Type B pancreatic cell (in vitro differentiated cells): ENCODE data around the gene AANAT. TPM values are rescaled to one million over a fixed set of nuclear protein-coding genes. Genes with fewer than 3 reads are reported as not detected.

Experiments used
- DNase-seq: peaks from one replicate; pipeline ENCODE4 v3.0.0; 2021; ENCODE audit warnings: mixed read lengths; ENCODE audit not compliant: unreplicated experiment; ENCODE audit errors: extremely low spot score
- H3K27ac Mint-ChIP-seq: 2 replicates; pipeline ENCODE4 v1.8.0; 2021; ENCODE audit warnings: mild to moderate bottlenecking, mixed read lengths
- H3K27me3 Mint-ChIP-seq: 2 replicates; pipeline ENCODE4 v1.8.0; 2021; ENCODE audit warnings: mixed read lengths
- H3K36me3 Mint-ChIP-seq: 2 replicates; pipeline ENCODE4 v1.8.0; 2021; ENCODE audit warnings: mixed read lengths
- H3K4me1 Mint-ChIP-seq: one replicate; pipeline ENCODE4 v1.8.0; 2021; ENCODE audit warnings: mixed read lengths; ENCODE audit not compliant: unreplicated experiment
- H3K4me3 Mint-ChIP-seq: 2 replicates; pipeline ENCODE4 v1.8.0; 2021; ENCODE audit warnings: mild to moderate bottlenecking, mixed read lengths
- H3K9me3 Mint-ChIP-seq: 2 replicates; pipeline ENCODE4 v1.8.0; 2021; ENCODE audit warnings: mixed read lengths
- total RNA-seq: library from RNA; stranded (reverse); gene quantifications from 2 replicates; pipeline ENCODE4 v1.2.1, GENCODE V29; 2021; ENCODE audit warnings: low replicate concordance
- TF ChIP-seq, protein P1 (sequence below): fragments of 200-600 bp; sonication (generic); conservative IDR thresholded peaks from 2 replicates; pipeline ENCODE4 v1.5.0; 2021; ENCODE audit warnings: antibody characterized with exemption, mild to moderate bottlenecking

Gene AANAT
- total RNA-seq, 1 donor from 2014 or later, result not detected

DNA sequence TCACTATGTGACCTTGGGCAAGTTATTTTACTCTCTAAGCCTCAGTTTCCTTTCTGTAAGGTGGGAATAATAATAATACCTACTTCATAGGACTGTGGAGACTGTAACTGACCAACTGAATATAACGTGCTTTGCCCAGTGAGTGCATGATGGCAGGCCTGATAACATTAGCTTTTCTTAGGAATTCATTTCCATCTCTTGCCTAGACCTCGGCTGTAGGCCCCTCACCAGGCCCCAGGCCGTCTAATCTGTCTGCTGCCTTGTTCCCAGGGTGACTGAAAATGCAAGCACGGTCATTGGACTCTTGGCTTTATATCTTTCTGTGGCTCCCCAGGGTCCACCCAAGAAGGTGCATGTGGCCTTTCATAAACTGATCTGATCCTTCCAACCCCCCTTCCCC, 7.7 kb upstream of the AANAT start:
- no peaks in the 10 kb centered on the region for H3K27me3 Mint-ChIP-seq
- no peaks in the 10 kb centered on the region for H3K36me3 Mint-ChIP-seq
- TF ChIP-seq, protein P1, sequence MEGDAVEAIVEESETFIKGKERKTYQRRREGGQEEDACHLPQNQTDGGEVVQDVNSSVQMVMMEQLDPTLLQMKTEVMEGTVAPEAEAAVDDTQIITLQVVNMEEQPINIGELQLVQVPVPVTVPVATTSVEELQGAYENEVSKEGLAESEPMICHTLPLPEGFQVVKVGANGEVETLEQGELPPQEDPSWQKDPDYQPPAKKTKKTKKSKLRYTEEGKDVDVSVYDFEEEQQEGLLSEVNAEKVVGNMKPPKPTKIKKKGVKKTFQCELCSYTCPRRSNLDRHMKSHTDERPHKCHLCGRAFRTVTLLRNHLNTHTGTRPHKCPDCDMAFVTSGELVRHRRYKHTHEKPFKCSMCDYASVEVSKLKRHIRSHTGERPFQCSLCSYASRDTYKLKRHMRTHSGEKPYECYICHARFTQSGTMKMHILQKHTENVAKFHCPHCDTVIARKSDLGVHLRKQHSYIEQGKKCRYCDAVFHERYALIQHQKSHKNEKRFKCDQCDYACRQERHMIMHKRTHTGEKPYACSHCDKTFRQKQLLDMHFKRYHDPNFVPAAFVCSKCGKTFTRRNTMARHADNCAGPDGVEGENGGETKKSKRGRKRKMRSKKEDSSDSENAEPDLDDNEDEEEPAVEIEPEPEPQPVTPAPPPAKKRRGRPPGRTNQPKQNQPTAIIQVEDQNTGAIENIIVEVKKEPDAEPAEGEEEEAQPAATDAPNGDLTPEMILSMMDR, result no peak
- no peaks in the 10 kb centered on the region for H3K4me1 Mint-ChIP-seq
- no peak overlapping the region for H3K27ac Mint-ChIP-seq
- DNase-seq, result no peak
- no peaks in the 10 kb centered on the region for H3K9me3 Mint-ChIP-seq
- H3K4me3 Mint-ChIP-seq, result no peak overlapping the region

DNA sequence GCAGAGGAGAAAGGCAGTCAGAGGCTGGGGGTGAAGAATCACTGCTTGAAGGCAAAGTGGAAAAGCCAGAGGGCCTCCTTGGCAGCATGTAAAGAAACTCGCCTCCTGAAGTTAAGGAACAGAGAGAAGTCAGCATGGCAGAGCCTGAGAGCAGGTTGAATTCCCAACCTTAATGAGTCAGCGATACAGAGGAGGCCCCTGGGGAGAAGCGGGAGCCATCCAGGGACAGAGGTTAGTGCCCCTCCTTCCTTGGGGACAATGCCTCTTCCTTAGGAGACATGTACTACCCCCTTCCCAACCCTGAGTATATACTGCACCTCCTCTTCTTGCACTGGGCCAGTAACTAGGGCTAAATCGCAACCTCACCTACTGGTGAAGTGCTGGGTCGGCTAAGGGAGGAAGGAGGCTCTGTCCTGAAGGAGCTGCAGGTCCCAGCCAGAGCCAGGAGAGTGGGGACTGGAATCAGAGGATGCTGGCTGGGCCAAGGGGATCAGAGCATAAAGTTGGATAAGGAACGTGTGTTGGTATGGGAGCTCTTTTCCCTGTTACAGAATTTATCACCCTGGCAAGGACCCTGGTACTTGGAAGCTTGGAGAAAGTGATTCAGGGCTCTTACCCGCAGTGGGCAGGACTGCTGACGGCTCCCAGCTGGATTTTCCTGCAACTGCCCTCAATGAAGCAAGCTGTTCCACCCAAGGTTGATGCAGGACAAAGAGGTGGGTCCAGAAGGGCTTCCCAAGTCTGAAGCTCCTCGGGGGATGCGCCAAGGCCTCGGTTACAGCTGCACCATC, 5.4 kb upstream of the AANAT start:
- peaks cover 5% of the 10 kb centered on the region for H3K4me1 Mint-ChIP-seq
- H3K36me3 Mint-ChIP-seq, result no peaks in the 10 kb centered on the region
- no peak overlapping the region for H3K27ac Mint-ChIP-seq
- TF ChIP-seq, protein P1, result no peak
- no peak for DNase-seq
- no peaks in the 10 kb centered on the region for H3K9me3 Mint-ChIP-seq
- H3K27me3 Mint-ChIP-seq, result no peaks in the 10 kb centered on the region
- no peak overlapping the region for H3K4me3 Mint-ChIP-seq

DNA sequence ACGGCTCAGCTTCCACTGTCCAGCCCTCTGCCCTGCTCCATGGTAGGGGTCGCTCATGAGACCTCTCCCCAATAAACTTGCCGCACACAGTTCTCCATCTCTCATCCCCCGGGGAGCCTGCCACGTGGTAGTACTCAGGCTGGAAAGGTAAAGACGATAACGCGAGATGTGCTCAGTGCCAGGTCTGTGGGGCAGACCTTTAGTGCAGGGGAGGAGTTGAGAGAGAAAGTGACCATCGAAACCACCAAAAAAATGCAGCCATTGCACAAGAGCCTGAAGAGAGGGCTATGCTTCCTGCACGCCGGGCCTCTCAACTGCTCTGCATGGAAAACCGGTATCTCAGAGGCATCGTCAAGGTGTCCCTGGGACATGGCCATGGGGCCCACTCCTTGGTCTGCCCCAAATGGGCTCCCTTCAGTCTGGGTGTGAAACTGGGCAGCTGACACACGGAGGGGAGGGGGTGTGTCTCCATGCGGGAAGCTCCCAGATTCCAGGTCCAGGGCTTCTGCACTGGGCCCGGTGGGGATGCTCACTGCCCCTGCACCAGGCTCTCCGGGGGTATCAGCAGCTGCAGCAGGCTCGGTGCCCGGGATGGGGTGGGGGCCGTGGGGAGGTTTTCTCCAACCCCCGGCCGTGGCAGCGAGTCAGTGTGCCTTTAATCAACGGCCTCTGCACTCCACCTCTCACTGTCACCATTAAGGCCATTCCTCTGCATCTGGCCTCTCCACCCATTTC, 4.7 kb upstream of the AANAT start:
- no peak for DNase-seq
- Mint-ChIP-seq H3K36me3 (no peaks in the 10 kb centered on the region), H3K9me3 (no peaks in the 10 kb centered on the region), H3K27me3 (no peaks in the 10 kb centered on the region), H3K4me1 (peaks cover 5% of the 10 kb centered on the region), H3K27ac (no peak overlapping the region), H3K4me3 (no peak overlapping the region)
- TF ChIP-seq, protein P1, result no peak

DNA sequence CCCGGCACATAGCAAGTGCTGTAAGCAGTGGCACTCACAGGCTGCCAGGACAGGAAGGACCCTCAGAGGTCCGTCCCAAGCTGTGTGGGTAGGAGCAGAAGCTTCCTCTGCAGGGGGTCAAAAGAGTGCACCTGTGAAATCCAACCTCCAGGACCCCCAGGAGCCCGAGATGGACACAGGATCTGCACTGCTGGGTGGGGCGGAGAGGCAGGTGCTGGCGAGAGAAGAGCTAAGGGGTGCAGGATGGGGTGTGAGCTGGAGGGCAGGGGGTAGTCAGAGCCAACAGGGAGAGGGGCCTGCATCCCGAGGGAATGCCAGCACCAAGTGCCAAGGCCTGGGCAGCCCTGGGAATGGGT, 650 bp upstream of the AANAT start:
- Mint-ChIP-seq H3K4me1 (peaks cover 5% of the 10 kb centered on the region), H3K36me3 (no peaks in the 10 kb centered on the region), H3K4me3 (no peak overlapping the region), H3K27ac (no peak overlapping the region), H3K9me3 (no peaks in the 10 kb centered on the region), H3K27me3 (no peaks in the 10 kb centered on the region)
- DNase-seq, result no peak
- TF ChIP-seq, protein P1, result no peak

DNA sequence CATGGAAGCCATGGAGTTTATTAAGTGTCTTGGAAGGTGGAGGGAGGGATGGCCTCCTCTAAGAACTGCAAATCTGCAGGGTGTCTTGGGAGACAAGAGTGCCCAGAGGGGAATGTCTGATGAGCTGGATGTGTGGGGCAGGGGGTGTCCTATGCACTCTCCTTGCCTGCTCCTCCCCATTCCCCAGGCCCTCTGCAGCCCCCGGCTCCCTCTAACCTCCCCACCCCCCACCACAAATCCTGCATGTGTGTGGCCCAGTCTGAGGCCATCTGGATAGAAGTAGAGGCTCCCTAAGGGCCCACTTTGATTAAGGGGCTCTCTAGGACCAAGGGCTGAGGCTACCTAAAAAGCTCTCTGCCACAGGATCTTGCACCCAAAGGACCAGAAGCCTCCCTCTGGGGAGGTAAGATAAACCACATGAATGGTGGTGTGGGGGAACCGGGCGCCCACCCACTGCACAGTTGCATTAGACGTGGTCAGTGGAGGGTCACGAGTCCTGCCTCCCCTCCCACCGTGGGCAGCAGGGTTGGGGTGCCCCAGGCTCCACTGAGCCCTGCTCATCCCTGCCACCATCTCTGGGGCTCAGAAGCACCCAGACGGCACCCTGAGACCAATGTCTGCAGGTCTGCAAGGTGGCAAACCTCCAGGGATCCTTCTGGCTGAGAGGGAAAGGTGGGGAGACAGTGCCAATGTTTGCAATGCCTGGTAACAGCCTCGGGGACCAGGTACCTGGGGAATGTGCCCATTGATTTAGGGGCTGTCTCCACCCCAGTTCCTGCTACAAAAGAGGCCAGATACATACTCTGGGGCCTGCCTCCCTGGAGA, 618 bp downstream of the AANAT start:
- Mint-ChIP-seq H3K27me3 (no peaks in the 10 kb centered on the region), H3K36me3 (no peaks in the 10 kb centered on the region), H3K4me1 (peaks cover 5% of the 10 kb centered on the region), H3K9me3 (no peaks in the 10 kb centered on the region), H3K27ac (no peak overlapping the region), H3K4me3 (no peak overlapping the region)
- TF ChIP-seq, protein P1, result no peak
- no peak for DNase-seq
